Pons (tissue), 1 donor: ENCODE measurements around the gene CLCA2.

Experiments used
- DNase-seq: peaks from one replicate; pipeline ENCODE4 v3.0.0-alpha.2; 2016; ENCODE audit warnings: low spot score

The CLCA2 gene

DNA sequence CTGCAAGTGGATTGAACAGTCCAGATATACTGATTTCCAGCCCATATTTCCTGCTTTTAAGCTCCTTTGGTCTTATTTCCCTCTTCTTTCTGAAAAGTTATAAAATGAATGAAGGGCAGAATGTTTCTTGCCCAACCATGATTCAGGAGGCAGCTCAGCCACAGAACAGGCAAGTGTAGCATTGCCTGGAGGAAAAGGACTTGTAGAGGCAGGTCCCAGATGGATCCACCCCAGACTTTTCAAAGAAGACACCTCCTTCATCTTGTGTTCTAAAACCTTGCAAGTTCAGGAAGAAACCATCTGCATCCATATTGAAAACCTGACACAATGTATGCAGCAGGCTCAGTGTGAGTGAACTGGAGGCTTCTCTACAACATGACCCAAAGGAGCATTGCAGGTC is at the start of gene CLCA2:
Gene CLCA2, plus strand, starts transcription at position 299 of the 400 bp plus-strand sequence. Its CDS starts 77 bp downstream, at position 376.
- no peak for DNase-seq

- DNase-seq, result no peak
Measured at GRCh38 chr1:86375688-86376087, 48.3 kb upstream of the CLCA2 start.

GRCh38 chr1:86377341-86377740 is 46.6 kb upstream of the CLCA2 start:
- no peak for DNase-seq

DNA sequence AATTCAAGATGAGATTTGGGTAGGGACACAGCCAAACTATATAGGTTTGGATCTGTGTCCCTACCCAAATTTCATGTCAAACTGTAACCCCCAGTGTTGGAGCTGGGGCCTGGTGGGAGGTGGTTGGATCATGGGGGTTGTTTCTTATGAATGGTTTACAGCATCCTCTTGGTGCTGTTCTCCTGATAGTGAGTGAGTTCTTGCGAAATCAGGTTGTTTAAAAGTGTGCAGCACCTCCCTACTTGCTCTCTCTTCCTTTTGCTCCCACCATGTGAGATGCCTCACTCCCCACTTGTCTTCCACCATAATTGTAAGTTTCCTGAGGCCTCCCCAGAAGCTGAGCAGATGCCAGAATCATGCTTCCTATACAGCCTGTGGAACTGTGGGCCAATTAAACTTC is 45.2 kb upstream of the CLCA2 start:
- DNase-seq, result no peak

GRCh38 chr1:86380257-86380861 is 43.6 kb upstream of the CLCA2 start:
- DNase-seq, result peak; percentile 85

GRCh38 chr1:86381223-86381622 is 42.7 kb upstream of the CLCA2 start:
- no peak for DNase-seq

- DNase-seq, result no peak
Measured at GRCh38 chr1:86382878-86383277, 41.1 kb upstream of the CLCA2 start.

- no peak for DNase-seq
Measured at GRCh38 chr1:86387916-86388627, 35.9 kb upstream of the CLCA2 start.

DNA sequence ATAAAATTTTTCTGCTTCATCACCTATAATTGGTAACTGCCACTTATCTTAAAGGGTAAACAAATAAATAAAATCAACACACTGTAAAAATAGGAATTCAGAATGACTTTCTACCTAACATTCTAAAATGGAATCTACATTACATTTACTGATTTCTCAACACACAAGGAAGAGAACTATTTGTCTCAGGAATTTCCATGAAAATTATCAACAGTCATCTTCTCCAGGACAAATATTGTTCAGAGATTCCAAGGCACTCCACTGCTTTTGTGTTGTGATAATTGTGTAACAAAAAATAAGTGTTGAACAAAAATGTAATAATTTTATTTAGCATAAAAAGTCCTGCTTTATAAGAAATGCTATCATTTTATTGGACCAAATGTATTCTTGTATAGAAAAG is 35.2 kb upstream of the CLCA2 start:
- DNase-seq, result no peak

DNA sequence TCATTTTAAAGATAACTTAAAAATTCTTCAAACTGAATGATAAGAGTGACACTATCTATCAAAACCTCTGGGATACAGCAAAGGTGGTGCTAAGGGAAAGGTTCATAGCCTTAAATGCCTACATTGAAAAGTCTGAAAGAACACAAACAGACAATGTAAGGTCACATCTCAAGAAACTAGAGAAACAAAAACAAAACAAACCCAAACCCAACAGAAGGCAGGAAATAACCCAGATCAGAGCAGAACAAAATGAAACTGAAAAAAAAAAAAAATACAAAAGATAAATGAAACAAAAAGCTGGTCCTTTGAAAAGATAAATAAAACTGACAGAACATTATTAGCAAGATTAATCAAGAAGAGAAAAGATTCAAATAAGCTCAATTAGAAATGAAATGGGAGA is 34.7 kb upstream of the CLCA2 start:
- DNase-seq, result no peak

GRCh38 chr1:86394416-86394815 is 29.6 kb upstream of the CLCA2 start:
- DNase-seq, result no peak

GRCh38 chr1:86395751-86396497 is 28.0 kb upstream of the CLCA2 start, which contains the start of gene ODF2L:
Gene ODF2L, minus strand, starts transcription at chr1:86396323. Its CDS starts 9,296 bp downstream, at chr1:86387027.
- DNase-seq, result peak; percentile 87

DNA sequence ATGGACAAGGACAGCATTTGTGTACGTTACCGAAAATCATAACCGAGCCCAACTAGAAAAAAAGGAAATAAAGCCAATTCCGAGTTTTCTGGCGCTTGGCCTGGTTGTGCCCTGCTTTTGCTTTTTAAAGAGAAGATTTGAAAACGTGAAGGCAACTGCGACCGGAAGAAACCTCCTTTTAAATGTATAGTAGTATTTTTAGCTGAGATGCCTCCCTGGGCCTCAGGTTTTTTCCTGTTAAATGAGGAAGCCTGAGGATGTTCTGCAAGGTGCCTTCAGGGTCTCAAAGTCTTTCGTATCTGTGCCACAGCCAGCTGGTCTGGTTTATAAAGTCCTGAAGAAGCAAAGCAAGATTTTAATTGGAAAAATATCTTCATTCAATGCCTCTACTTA is 27.5 kb upstream of the CLCA2 start:
- DNase-seq, result no peak

DNA sequence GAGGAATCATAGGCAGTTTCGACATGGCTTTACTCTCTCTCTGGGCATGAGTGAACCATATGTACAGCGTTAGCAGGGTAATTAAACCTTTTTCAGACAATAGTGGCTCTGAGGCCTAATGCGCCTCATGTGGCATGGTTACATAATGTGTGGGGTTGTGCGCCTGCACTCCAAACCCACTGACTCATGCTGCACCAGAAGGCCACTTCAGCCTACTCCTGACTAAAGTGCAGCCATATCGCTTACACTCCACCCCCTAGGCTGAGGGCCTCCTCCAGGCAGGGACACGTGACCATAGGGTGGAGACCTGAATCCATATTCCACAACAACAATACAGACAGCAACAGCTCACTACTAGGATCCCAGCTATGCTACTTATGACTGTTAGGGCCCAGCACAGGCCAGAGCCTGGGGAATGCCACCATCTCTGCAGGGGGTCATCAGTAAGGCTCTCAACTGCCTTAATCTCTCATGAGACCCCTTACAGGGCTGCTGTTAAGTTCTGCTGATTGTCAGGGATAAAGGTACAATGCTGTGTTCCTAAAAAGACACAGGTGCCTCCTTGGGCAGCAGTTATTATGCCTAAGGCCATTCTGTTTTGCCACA is 14.5 kb upstream of the CLCA2 start:
- no peak for DNase-seq

DNA sequence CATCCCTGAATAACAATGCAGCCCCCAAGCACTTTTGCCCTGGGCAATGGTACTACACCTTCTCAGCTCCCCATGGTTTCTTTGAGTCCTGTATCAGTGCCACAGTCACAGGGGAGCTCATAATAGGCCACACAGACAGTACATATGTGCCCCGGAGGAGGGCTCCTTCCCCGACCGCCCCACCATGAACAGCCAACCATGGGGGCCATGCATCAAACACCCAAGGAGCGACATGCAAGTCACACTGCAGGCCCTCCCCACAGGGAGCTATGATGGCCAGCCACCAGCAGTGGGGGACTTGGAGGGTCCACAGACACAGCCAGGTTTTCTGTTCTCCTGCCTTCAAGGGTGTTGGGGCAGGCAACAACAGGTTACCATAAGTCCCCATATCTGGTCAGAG is 13.1 kb upstream of the CLCA2 start:
- no peak for DNase-seq

- no peak for DNase-seq
Measured at GRCh38 chr1:86416343-86416742, 7.6 kb upstream of the CLCA2 start.

DNA sequence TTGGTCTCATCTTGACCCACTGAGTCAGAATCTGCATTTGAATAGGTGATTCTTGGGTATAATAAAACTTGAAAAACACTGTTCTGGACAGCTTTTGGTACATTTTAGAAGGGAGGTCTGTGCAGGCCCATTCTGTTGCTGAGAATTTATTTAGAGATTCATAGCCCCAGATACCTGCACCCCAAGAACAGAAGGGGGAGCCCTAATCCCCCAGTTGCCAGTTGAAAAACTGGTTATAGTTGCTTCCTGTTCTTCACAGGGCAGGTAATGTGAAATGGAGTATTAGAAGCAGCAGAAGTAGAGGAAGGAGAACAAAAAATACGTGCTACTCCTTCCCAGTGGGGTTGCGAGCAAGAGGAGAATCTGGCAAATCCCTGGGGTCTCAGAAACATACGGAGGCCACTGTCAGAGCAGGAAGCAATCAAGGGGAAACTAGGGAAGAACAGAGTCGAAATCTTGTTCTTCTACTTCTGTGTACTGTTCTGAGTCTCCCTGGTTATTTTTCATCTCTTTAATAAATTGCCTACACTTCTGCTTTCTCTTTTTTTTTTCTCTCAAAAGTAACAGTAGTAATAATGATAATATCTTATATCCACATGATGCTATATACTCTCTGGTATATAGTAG is 4.6 kb upstream of the CLCA2 start:
- DNase-seq, result peak; percentile 63

- DNase-seq, result no peak
Measured at GRCh38 chr1:86421601-86422280, 2.2 kb upstream of the CLCA2 start.

DNA sequence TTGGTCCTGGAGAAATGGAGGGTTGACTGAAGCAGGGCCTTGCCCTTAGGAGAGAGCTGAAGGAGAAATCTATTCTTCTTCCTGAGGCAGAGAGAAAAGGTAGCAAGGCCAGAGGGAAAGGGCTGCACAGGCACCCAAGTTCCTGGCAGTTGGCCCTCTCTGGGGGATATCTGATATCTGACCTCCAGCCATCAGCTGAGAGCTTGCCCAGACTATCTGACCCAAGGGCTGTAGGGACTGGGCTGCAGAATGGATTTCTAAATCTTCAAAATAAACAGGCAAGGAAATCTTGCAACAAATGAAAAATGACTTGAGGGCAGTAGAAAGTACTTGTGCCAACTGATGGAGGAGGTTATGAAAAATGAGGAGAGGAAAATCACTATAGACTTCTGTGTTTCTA is 498 bp upstream of the CLCA2 start:
- no peak for DNase-seq

- no peak for DNase-seq
Measured at GRCh38 chr1:86429122-86429725, 5.3 kb downstream of the CLCA2 start.

DNA sequence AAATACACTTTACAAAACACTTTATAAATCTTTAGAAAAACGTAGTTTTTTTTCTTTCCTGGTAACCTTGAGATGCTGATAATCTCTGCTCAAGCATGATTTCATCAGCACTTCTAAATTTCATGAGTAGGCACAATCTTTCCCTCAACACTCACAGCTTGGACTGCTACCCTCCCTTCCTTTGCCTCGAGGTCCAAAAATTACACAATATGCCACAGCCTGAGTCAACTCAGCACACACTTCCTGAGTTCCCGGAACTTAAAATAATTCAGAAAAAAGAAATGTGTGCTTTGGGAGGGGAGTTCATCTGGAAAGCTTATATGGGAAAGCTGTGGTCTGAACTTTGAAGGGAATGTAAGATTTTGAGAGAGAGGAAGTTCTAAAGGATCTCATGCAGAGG is 5.9 kb downstream of the CLCA2 start:
- peak; percentile 72 for DNase-seq
